ENCODE data around the gene NUP98. TPM values are rescaled to one million over a fixed set of nuclear protein-coding genes. Genes with fewer than 3 reads are reported as not detected.
A peak's percentile ranks its signal among the peaks of the same experiment; 100 is the strongest.

Gene NUP98
- total RNA-seq, 1 donor from 2014 or later, result 94.8 TPM

GRCh38 chr11:3642071-3642951 is 155.0 kb downstream of the NUP98 start:
- Histone ChIP-seq H4K20me1 (ENCODE audit: low read depth) (no peaks in the 10 kb centered on the region), H3F3A (ENCODE audit: low read depth) (peaks cover 17% of the 10 kb centered on the region), H3K9ac (no peak overlapping the region), H3K4me2 (peak overlapping the region; percentile 77), H3K79me2 (ENCODE audit: low read depth) (no peaks in the 10 kb centered on the region), H3K36me3 (no peaks in the 10 kb centered on the region), H2AFZ (replicated peaks) (peak overlapping the region; percentile 81), H3K9me3 (ENCODE audit: low read depth) (no peaks in the 10 kb centered on the region), H3K4me1 (peaks cover 5% of the 10 kb centered on the region), H3K4me3 (peak overlapping the region; percentile 60), H3K27ac (peak overlapping the region; percentile 86), H3K27me3 (no peaks in the 10 kb centered on the region)
- no peaks in the 10 kb centered on the region for H3K36me3 Mint-ChIP-seq
- peak; percentile 97 for DNase-seq (ENCODE audit: low spot score)
- H3K4me3 Mint-ChIP-seq, result peak overlapping the region; percentile 90
- peaks cover 7% of the 10 kb centered on the region for H3K9me3 Mint-ChIP-seq
- H3K27me3 Mint-ChIP-seq (ENCODE audit: insufficient read depth, low read depth), result peaks cover 3% of the 10 kb centered on the region
- peak overlapping the region; percentile 93 for H3K27ac Mint-ChIP-seq
- TF ChIP-seq EZH2 (IDR thresholded peaks at IDR 0.05) (no peak), EZH2phosphoT487 (IDR thresholded peaks at IDR 0.05) (no peak), CTCF (IDR thresholded peaks at IDR 0.05) (no peak)
- peaks cover 7% of the 10 kb centered on the region for H3K4me1 Mint-ChIP-seq

- H3K27me3 ChIP-seq, result no peaks in the 10 kb centered on the region
- H3K4me3 ChIP-seq, result peak within 1 kb of the TSS; percentile 60
- Mint-ChIP-seq H3K4me1 (peaks cover 7% of the 10 kb centered on the region), H3K9me3 (peaks cover 7% of the 10 kb centered on the region), H3K27me3 (ENCODE audit: insufficient read depth, low read depth) (peaks cover 3% of the 10 kb centered on the region), H3K27ac (peak within 1 kb of the TSS; percentile 93), H3K4me3 (peak within 1 kb of the TSS; percentile 90), H3K36me3 (no peaks in the 10 kb centered on the region)
- no peak for DNase-seq (ENCODE audit: low spot score)
- H3K36me3 ChIP-seq, result no peaks in the 10 kb centered on the region
- TF ChIP-seq EZH2phosphoT487 (IDR thresholded peaks at IDR 0.05), result no peak
- no peak for TF ChIP-seq CTCF (IDR thresholded peaks at IDR 0.05)
- TF ChIP-seq EZH2 (IDR thresholded peaks at IDR 0.05), result no peak
- H3K9me3 ChIP-seq (ENCODE audit: low read depth), result no peaks in the 10 kb centered on the region
- H3K79me2 ChIP-seq (ENCODE audit: low read depth), result no peaks in the 10 kb centered on the region
- peak within 1 kb of the TSS; percentile 81 for H2AFZ ChIP-seq (replicated peaks)
- peak within 1 kb of the TSS; percentile 77 for H3K4me2 ChIP-seq
- H3K4me1 ChIP-seq, result peaks cover 5% of the 10 kb centered on the region
- H3K9ac ChIP-seq, result no peak within 1 kb of the TSS
- no peaks in the 10 kb centered on the region for H4K20me1 ChIP-seq (ENCODE audit: low read depth)
- peak within 1 kb of the TSS; percentile 86 for H3K27ac ChIP-seq
- H3F3A ChIP-seq (ENCODE audit: low read depth), result peaks cover 17% of the 10 kb centered on the region
Observed at GRCh38 chr11:3641701-3642070, 155.7 kb downstream of the NUP98 start, which contains the start of gene ART5. Gene ART5, minus strand, starts transcription at chr11:3641992. Its CDS starts 130 bp downstream, at chr11:3641862.

- H3K4me1 ChIP-seq, result peaks cover 5% of the 10 kb centered on the region
- peak overlapping the region; percentile 60 for H3K4me3 ChIP-seq
- peaks cover 3% of the 10 kb centered on the region for H3K27me3 Mint-ChIP-seq (ENCODE audit: insufficient read depth, low read depth)
Observed at GRCh38 chr11:3641191-3641590, 156.2 kb downstream of the NUP98 start.

More at GRCh38 chr11:3641191-3641590, 156.2 kb downstream of the NUP98 start:
- no peaks in the 10 kb centered on the region for H3K9me3 ChIP-seq (ENCODE audit: low read depth)
- peaks cover 17% of the 10 kb centered on the region for H3F3A ChIP-seq (ENCODE audit: low read depth)
- H3K27ac ChIP-seq, result no peak overlapping the region
- Mint-ChIP-seq H3K27ac (no peak overlapping the region), H3K4me3 (peak overlapping the region; percentile 85), H3K4me1 (peaks cover 7% of the 10 kb centered on the region), H3K36me3 (no peaks in the 10 kb centered on the region), H3K9me3 (peaks cover 9% of the 10 kb centered on the region)
- no peak for DNase-seq (ENCODE audit: low spot score)
- no peaks in the 10 kb centered on the region for H3K27me3 ChIP-seq
- no peaks in the 10 kb centered on the region for H3K79me2 ChIP-seq (ENCODE audit: low read depth)
- peak overlapping the region; percentile 77 for H3K4me2 ChIP-seq
- TF ChIP-seq CTCF (IDR thresholded peaks at IDR 0.05) (no peak), EZH2 (IDR thresholded peaks at IDR 0.05) (no peak), EZH2phosphoT487 (IDR thresholded peaks at IDR 0.05) (no peak)
- H2AFZ ChIP-seq (replicated peaks), result no peak overlapping the region
- no peaks in the 10 kb centered on the region for H3K36me3 ChIP-seq
- no peaks in the 10 kb centered on the region for H4K20me1 ChIP-seq (ENCODE audit: low read depth)
- H3K9ac ChIP-seq, result no peak overlapping the region
